ENCODE measurements around the gene GALNT16.

GRCh38 chr14:69263771-69264170, 3.8 kb downstream of the GALNT16 start:
- TF ChIP-seq, protein P1, sequence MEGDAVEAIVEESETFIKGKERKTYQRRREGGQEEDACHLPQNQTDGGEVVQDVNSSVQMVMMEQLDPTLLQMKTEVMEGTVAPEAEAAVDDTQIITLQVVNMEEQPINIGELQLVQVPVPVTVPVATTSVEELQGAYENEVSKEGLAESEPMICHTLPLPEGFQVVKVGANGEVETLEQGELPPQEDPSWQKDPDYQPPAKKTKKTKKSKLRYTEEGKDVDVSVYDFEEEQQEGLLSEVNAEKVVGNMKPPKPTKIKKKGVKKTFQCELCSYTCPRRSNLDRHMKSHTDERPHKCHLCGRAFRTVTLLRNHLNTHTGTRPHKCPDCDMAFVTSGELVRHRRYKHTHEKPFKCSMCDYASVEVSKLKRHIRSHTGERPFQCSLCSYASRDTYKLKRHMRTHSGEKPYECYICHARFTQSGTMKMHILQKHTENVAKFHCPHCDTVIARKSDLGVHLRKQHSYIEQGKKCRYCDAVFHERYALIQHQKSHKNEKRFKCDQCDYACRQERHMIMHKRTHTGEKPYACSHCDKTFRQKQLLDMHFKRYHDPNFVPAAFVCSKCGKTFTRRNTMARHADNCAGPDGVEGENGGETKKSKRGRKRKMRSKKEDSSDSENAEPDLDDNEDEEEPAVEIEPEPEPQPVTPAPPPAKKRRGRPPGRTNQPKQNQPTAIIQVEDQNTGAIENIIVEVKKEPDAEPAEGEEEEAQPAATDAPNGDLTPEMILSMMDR (IDR thresholded peaks at IDR 0.05): no peak
- TF ChIP-seq POLR2A (IDR thresholded peaks at IDR 0.05): no peak

Measured in tibial nerve (tissue), 3 donors.